ENCODE data around the gene PPARD.

DNA sequence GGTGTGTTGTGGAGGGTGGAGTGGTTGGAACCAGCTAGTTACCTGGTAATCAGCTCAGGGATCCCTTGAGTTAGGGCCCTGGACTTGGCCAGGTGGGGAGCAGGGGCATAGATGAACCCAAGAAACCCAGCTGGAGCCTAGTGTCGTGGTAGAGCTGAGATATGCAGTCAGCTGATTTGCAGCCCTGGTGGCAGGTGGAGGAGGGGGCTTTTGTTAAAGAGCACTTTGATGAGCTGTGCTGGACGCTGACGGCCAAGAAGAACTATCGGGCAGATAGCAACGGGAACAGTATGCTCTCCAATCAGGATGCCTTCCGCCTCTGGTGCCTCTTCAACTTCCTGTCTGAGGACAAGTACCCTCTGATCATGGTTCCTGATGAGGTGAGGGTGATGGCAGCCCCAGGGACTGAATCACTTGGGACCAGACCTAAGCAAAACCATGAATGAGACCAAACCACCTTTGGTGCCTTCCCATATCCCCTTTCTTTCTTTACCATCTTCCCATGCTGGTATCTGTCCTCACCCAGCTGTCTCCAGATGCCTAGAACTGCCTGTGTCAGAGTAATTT, 32.0 kb upstream of the PPARD start:
- no peak for TF ChIP-seq CTCF (IDR thresholded peaks at IDR 0.05)
- TF ChIP-seq POLR2A (IDR thresholded peaks at IDR 0.05): no peak

All from Peyer's patch (tissue), 4 donors.